HG03520 (cell line): ENCODE measurements around the gene GIT1.
A peak's percentile ranks its signal among the peaks of the same experiment; 100 is the strongest.

Source experiments
- ATAC-seq: cut with Tn5 transposase; IDR thresholded peaks from one replicate; pipeline ENCODE4 v1.9.1; 2021; ENCODE audit warnings: mild to moderate bottlenecking, moderate library complexity; ENCODE audit not compliant: unreplicated experiment

The GIT1 gene

GRCh38 chr17:29615492-29616299 lies 26.2 kb upstream of the GIT1 start:
- peak; percentile 57 for ATAC-seq

DNA sequence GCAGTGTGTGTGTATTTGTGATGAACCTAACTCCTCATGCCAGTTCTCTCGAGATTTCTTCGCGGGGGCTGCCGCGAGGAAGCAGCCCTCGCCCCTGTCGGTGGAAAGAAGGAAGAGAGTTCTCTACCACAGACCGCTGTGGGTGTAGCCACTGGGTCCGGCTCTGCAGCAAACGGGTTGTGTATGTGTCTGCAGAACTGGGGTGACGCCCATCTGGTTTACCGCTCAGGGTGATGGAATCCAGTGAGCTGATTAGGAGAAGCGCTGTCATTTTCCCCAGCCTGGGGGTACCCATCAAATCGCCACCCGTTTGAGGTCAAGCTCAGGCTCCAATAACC lies 25.6 kb upstream of the GIT1 start:
- ATAC-seq, result no peak

- no peak for ATAC-seq
Observed at GRCh38 chr17:29614349-29615047, 25.1 kb upstream of the GIT1 start.

DNA sequence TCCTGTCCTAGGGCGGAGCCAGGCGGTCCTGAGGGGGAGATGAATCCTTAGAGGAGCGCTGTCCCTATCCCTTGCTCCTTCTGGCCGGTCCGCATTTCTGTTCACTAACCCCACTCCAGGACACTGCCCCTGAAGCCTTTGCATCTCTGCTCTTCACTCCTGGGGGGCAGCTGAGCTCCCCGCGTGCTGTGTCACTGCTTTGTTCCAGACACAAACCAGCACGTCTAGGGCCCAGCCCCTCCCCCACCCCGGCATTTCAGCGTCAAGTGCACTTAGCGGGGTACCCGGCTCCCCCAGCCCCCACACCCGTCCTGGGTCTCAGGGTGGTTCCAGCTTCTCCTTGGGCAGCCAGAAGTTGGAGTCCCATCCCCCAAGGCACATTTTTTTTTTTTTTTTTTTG lies 24.4 kb upstream of the GIT1 start:
- no peak for ATAC-seq

GRCh38 chr17:29613352-29613837 lies 23.9 kb upstream of the GIT1 start:
- ATAC-seq, result no peak

DNA sequence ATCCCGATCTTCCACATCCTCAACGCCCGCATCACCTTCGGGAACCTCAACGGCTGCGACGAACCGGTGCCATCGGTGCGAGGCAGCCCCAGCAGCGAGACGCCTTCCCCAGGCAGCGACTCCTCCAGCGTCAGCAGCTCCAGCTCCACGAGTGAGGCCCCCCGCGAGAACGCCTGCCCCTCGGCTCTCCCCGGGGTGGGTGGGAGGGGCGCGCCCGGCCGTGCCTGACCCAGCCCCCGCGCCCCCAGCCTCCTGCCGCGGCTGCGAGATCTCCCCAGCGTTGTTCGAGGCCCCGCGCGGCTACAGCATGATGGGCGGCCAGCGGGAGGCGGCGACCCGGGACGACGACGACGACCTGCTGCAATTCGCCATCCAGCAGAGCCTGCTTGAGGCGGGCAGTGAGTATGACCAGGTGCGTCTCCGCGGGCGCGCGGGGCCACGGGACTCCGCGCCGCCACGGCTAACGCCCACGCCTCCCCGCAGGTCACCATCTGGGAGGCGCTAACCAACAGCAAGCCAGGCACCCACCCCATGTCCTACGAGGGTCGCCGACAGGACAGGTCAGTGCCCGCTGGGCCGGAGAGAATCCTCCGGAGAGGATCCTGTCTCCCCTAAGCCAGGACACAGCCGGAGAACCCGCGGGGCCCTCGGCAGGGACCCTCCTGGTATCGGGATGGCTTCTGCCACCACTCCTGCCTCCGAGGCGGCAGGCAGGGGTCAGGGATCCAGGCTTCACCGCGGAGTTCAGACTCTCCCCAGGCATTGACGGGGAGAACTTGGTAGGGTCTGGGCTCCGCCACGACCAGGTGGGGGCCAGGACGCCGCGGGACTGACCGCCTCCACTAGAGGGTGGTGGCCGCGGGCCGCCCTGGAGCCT lies 23.2 kb upstream of the GIT1 start:
- ATAC-seq, result no peak

DNA sequence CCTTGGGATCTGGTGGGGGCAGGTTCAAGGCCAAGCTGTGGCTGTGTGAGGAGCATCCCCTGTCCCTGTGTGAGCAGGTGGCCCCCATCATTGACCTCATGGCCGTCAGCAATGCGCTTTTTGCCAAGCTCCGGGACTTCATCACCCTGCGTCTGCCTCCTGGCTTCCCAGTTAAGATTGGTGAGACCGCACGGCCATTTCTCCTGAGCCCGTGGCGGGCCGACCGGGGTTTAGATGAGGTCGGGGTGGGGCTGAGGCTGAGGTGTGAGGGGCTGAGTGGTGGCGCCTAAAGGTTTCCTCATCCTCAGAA lies 22.6 kb upstream of the GIT1 start:
- ATAC-seq, result no peak

GRCh38 chr17:29611351-29612093 lies 22.1 kb upstream of the GIT1 start:
- no peak for ATAC-seq

- ATAC-seq, result no peak
Observed at GRCh38 chr17:29610395-29610794, 20.9 kb upstream of the GIT1 start.

DNA sequence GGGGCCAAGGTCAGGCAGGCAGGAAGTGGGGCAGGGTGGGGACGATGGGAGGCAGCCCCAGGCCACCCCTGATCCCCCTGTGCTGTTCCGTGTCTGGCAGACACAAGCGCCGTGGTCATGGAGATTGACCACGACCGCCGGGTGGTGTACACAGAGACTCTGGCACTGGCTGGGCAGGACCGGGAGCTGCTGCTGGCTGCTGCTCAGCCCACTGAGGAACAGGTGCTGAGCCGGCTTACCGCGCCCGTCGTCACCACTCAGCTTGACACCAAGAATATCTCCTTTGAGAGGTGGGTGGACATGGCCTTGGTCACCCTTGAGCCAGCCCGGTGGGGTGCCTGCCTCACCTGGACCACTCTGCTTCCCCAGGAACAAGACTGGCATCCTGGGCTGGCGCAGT lies 19.5 kb upstream of the GIT1 start:
- no peak for ATAC-seq

DNA sequence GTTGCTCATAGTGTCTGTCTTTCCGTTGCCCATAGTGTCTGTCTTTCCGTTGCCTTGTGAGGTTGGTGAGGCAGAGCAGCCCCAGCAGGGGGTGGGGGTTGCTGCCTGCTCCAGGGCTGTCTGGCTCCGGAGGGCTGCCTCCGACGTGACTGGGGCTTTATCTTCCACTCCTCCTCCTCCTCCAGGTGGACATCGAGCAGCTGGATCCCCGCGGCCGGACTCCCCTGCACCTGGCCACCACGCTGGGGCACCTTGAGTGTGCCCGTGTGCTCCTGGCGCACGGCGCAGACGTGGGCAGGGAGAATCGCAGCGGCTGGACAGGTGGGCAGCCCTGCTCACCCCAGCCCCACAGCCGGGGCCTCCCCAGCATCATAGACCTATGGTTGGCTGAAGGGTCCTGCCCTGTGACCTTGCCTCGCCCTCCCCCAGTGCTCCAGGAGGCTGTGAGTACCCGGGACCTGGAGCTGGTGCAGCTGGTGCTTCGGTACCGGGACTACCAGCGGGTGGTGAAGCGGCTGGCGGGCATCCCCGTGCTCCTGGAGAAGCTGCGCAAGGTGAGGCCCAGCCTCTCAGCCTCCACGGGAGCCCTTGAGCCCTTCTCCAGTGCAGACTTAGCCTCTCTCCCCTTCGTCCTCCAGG lies 18.2 kb upstream of the GIT1 start:
- ATAC-seq, result no peak

DNA sequence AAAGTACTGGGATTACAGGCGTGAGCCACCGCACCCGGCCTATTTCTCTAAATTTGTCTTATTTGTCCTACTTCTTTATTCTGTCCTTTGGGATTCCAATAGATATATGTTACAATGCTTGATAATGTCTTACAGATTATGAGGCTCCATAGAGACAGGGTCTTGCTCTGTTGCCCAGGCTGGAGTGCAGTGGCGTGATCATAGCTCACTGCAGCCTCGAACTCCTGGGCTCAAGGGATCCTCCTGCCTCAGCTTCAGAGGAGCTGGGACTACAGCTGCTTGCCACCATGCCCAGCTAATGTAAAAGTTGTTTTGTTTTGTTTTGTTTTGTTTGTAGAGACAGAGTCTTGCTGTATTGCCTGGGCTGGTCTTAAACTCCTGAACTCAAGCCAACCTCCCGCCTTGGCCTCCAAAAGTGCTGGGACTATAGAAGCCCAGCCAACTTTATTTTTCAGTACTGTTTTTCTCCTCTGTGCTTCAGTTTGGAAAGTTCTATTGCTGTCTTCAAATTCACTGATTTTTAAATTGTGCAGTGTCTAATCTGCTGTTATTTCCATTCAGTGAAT lies 13.7 kb upstream of the GIT1 start:
- no peak for ATAC-seq

- no peak for ATAC-seq
Observed at GRCh38 chr17:29597361-29598172, 8.1 kb upstream of the GIT1 start.

DNA sequence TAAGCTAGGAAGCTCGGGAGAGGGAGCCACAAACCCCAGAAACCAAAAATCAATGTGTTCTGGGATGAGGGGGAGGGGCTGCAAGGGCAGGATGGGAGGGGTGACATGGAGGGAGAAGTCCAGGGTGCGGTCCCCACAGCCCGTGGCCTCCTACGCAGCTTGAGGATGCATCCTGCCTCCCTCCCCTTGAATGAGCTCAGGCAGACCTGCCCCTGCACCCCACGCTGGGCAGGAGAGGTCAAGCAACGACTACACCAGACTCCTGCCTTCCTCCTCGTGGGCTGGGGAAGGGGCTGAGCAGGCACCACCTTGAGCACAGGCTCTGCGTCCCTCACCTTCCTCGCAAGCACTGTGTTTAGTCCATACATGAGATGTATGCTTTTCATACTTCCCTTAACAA lies 7.4 kb upstream of the GIT1 start:
- ATAC-seq, result no peak

- no peak for ATAC-seq
Observed at GRCh38 chr17:29595943-29596774, 6.7 kb upstream of the GIT1 start.

DNA sequence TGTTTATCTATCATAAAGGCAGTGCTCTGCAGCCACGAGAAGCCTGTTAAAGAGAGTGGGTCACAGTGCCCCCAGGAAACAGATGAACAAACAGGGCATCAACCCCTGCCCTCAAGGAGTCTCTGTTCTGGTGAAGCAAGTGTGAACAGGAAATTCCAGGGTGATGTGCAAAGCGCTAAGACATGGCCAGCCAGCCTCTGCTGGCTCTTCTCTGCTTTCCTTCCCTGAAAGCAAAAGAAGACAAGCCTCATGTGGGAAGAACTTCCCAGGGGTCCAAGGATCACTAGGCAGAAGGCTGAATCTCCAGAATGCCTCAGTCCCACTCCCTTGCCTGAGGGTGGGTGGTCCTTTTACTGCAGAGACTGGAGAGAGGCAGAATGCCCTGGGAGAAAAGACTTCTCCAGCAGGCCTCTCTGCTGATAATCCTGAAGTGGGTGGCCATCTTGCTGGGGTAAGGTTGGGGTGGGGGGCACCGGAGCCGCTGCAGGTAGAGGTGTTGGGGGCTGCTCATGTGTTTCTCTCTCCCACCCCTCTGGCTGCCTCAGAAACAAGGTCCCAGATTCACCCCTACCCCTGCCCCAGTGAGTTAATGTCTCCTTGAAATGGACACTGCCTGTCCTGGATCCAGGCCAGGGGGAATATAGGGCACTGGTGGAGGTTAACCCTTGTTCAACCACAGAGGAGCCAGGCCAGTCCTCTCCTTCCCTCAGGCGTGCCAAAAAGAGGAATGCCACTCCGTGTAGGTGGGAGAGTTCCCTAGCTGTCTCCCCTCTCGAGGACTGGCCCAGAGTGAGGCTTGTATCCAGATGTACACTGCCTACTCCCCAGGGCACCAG lies 5.9 kb upstream of the GIT1 start:
- ATAC-seq, result no peak

GRCh38 chr17:29594519-29595090 lies 5.2 kb upstream of the GIT1 start:
- no peak for ATAC-seq
